Nephron progenitor cell (in vitro differentiated cells): ENCODE results near the gene ZNF117.
A peak's percentile ranks its signal among the peaks of the same experiment; 100 is the strongest.
"Not testable (repeated sequence)": the region's sequence is repeated elsewhere in the genome, so short reads cannot be mapped to it uniquely, and the experiment has no call there.

ENCODE experiments used
- DNase-seq: peaks from one replicate; pipeline ENCODE4 v3.0.0; 2021
- H3K27ac Mint-ChIP-seq: 2 replicates; pipeline ENCODE4 v1.8.0; 2021; ENCODE audit warnings: mild to moderate bottlenecking, moderate library complexity, mixed read lengths
- H3K27me3 Mint-ChIP-seq: 2 replicates; pipeline ENCODE4 v1.8.0; 2021; ENCODE audit warnings: mild to moderate bottlenecking, low read depth, mixed read lengths; ENCODE audit not compliant: poor library complexity
- H3K36me3 Mint-ChIP-seq: 2 replicates; pipeline ENCODE4 v1.8.0; 2021; ENCODE audit warnings: low read depth, mixed read lengths
- H3K4me1 Mint-ChIP-seq: 2 replicates; pipeline ENCODE4 v1.8.0; 2021; ENCODE audit warnings: mixed read lengths
- H3K4me3 Mint-ChIP-seq: 2 replicates; pipeline ENCODE4 v1.8.0; 2021; ENCODE audit warnings: mild to moderate bottlenecking, moderate library complexity, mixed read lengths
- H3K9me3 Mint-ChIP-seq: 2 replicates; pipeline ENCODE4 v1.8.0; 2021; ENCODE audit warnings: mild to moderate bottlenecking, moderate library complexity, mixed read lengths
- TF ChIP-seq, protein P1 (sequence below): fragments of 200-600 bp; sonication (generic); IDR thresholded peaks from 2 replicates; pipeline ENCODE4 v1.5.0; 2021; ENCODE audit warnings: antibody characterized with exemption

ZNF117 gene

DNA sequence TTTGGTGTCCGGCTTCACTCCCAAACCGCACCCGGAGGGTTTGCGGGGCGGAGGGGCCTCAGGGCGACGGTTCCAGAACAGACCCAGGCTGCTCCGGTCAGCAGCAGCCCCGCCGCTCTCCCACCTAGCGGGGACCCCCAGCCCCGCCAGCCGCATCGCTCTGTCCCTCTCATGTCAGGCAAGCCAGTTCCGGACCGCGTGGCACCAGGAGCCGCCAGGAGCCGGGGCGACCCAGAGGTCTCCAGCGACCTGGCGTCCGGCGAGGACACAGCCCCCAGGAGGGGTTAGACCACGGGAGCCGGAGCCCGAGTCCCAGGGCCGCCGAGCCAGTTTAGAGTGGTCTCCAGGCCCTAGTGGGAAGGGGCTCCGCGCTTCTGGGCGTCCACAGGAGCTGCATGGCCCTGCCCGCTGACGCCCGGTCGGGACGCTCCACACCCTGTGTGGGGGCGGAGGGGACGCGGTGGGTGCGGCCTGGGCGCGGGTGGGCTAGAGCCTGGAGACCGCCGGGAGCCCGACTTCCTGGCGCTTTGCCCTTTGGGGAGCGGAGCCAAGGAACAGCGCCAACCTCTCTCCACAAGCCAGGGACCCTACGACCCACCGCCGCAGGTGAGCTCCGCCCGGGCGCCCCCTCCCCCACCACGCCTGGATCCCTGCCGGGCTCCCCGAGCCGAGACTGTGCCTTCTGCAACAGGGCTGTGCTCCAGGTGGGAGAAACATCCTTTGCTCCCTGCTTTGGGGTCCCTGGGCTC lies 43.4 kb downstream of the ZNF117 start:
- peak; percentile 41 for DNase-seq
- H3K4me3 Mint-ChIP-seq: peak overlapping the region; percentile 78
- TF ChIP-seq, protein P1, sequence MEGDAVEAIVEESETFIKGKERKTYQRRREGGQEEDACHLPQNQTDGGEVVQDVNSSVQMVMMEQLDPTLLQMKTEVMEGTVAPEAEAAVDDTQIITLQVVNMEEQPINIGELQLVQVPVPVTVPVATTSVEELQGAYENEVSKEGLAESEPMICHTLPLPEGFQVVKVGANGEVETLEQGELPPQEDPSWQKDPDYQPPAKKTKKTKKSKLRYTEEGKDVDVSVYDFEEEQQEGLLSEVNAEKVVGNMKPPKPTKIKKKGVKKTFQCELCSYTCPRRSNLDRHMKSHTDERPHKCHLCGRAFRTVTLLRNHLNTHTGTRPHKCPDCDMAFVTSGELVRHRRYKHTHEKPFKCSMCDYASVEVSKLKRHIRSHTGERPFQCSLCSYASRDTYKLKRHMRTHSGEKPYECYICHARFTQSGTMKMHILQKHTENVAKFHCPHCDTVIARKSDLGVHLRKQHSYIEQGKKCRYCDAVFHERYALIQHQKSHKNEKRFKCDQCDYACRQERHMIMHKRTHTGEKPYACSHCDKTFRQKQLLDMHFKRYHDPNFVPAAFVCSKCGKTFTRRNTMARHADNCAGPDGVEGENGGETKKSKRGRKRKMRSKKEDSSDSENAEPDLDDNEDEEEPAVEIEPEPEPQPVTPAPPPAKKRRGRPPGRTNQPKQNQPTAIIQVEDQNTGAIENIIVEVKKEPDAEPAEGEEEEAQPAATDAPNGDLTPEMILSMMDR: no peak
- H3K4me1 Mint-ChIP-seq: no peaks in the 10 kb centered on the region
- H3K36me3 Mint-ChIP-seq: no peaks in the 10 kb centered on the region
- H3K27me3 Mint-ChIP-seq: peaks cover 60% of the 10 kb centered on the region
- H3K27ac Mint-ChIP-seq: no peak overlapping the region
- H3K9me3 Mint-ChIP-seq: no peaks in the 10 kb centered on the region

DNA sequence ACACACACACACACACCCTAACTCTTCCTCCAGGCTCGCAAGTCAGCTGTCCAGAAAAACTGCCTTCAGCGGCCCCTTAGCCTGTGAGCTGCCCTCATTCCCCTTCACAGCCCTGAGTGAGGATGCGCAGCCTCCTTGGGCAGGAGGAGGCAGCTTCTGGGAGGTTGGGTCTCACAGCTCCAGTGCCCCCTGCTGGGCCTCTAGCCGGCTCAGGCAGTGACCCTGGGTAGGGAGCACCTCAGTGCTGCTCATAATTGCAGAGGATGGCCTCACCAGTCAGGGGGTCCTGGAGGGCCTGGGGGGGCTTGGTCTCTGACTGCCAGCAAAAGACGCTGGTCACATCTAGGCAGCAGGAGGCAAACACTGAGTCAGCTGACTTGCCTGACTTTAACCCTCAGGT lies 44.1 kb downstream of the ZNF117 start:
- Mint-ChIP-seq H3K4me3 (peak overlapping the region; percentile 28), H3K9me3 (no peaks in the 10 kb centered on the region), H3K36me3 (no peaks in the 10 kb centered on the region), H3K4me1 (no peaks in the 10 kb centered on the region), H3K27ac (no peak overlapping the region), H3K27me3 (peaks cover 60% of the 10 kb centered on the region)
- TF ChIP-seq, protein P1: no peak
- peak; percentile 27 for DNase-seq

DNA sequence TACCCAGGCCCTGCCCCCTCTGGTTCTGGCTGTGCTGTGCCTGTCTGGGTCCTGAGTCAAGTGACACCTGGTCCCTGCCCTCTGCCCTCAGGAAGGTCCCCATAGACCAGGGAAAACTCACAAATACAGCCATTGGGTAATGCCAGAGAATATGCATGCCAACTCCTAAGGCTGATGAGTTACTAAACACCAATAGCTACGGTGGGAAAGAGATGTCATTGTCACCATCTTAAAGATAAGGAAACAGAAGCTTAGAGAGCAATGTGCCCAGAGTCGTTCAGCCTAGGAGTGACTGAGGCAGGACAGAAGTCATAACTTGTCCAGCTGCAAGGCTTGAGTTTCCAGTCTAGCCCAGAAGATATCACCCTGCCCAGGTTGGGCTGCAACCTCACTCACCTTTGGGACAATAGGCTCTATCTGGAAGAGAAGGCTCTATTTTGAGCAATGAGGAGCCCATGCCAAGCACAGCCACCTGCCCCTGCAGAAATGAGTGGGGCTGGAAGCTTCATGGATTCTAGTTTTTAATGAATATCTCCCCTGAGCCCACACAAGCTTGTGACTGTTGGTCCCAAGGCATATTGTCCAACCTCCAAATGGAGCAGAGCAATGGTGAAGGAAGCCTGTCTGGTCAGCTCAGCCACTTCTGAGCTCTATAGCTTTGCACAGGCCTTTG lies 45.2 kb downstream of the ZNF117 start:
- no peak for DNase-seq
- Mint-ChIP-seq H3K27ac (no peak overlapping the region), H3K4me3 (no peak overlapping the region), H3K4me1 (no peaks in the 10 kb centered on the region), H3K9me3 (no peaks in the 10 kb centered on the region), H3K27me3 (peaks cover 60% of the 10 kb centered on the region), H3K36me3 (no peaks in the 10 kb centered on the region)
- TF ChIP-seq, protein P1: no peak

DNA sequence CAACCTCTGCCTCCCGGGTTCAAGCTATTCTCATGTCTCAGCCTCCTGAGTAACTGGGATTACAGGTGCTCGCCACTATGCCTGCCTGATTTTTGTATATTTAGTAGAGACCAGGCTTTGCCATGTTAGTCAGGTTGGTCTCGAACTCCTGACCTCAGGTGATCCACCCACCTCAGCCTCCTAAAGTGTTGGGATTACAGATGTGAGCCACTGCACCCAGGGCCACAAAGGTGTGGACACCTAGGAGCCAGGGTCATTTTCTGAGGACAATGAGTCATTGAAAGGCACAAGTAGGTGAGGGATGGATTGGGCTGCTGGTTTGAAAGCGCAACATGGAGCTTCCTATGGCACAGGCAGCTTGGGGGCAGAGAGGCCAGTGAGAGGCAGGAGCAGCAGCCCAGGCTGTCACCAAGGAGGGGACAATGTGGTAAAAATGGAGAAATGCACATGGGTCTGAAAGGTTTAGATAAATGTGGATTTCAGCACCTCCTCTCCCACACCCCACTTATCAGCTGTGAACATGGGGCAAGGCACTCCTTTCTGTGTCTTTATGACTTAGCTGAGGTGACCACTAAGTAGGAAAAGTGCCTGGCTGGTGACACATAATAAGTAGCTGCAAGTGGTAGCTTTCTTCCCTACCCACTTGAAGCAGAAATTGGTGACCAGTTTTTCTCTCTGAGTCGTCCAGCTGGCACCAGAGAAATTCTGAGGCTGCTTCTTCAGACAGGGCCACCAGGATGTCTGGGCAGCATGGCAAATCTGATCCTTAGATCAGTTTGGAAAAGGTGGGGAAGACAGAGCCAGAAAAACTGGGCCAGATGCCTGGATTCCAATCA lies 46.0 kb downstream of the ZNF117 start:
- not testable (repeated sequence) for H3K36me3 Mint-ChIP-seq, H3K9me3 Mint-ChIP-seq, DNase-seq, H3K27ac Mint-ChIP-seq, H3K4me3 Mint-ChIP-seq, H3K4me1 Mint-ChIP-seq
- H3K27me3 Mint-ChIP-seq: peaks cover 56% of the 10 kb centered on the region

DNA sequence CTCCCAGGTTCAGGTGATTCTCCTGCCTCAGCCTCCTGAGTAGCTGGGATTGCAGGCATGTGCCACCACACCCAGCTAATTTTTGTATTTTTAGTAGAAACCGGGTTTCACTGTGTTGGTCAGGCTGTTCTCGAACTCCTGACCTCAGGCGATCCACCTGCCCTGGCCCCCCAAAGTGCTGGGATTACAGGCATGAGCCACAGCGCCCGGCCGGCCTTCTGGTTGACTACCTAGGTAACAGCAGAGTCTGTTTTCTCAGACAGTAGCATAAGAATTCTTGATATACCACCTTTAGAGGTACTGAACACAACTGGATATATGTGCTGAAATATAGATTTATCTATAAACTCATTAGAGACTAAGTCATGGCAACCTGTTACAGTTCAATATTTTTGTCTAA lies 50.8 kb downstream of the ZNF117 start:
- not testable (repeated sequence) for H3K4me1 Mint-ChIP-seq, H3K27ac Mint-ChIP-seq, DNase-seq, H3K4me3 Mint-ChIP-seq, H3K27me3 Mint-ChIP-seq, H3K9me3 Mint-ChIP-seq
- peaks cover 16% of the 10 kb centered on the region for H3K36me3 Mint-ChIP-seq

DNA sequence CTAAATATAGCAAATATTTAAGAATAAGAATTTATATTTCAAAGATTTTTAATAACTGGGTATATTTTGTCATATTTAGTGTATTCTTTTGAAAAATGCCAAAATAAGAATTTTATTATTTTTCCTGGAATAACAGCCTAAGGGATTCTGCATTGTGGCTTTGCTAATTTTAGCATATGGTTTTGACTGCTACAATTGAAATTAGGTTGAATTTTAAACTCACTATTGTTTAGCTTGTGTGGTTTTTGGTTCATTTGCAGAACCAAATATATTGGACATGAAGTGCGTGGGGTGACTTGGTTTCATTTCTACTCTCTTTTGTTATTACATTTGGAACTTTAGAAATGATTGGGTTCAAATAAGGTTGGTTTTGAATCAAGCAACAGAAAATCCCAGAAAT lies 52.3 kb downstream of the ZNF117 start:
- H3K9me3 Mint-ChIP-seq: peaks cover 20% of the 10 kb centered on the region
- TF ChIP-seq, protein P1: no peak
- H3K27me3 Mint-ChIP-seq: no peaks in the 10 kb centered on the region
- no peak overlapping the region for H3K27ac Mint-ChIP-seq
- H3K4me1 Mint-ChIP-seq: no peaks in the 10 kb centered on the region
- H3K4me3 Mint-ChIP-seq: no peak overlapping the region
- H3K36me3 Mint-ChIP-seq: peaks cover 19% of the 10 kb centered on the region
- DNase-seq: no peak
